ENCODE results near the gene TRIM67. TPM values are rescaled to one million over a fixed set of nuclear protein-coding genes. Genes with fewer than 3 reads are reported as not detected.

Gene TRIM67
- total RNA-seq = under 1 TPM in 1 of 2 donors, not detected in 1; 0.06 TPM
- polyA plus RNA-seq (ENCODE audit: insufficient read length in 6 of 6) = 1 to 10 TPM in 2 of 6 donors, under 1 TPM in 4; 0.35 to 1.5 (median 0.80) TPM
- long read RNA-seq, donor 1 = 0 reads
- long read RNA-seq, donor 2 = 0 reads
- long read RNA-seq, donor 3 = 0 reads
- long read RNA-seq, donor 4 = 0 reads
- long read RNA-seq, donor 5 = 0 reads
- long read RNA-seq, donor 6 = 0 reads
- long read RNA-seq, donor 7, full-length matches to known transcripts = 1 of 1 reads
- long read RNA-seq, donor 7, partial matches to known transcripts = 0 of 1 reads
- long read RNA-seq, donor 7, other reads (novel, unspliced or antisense) = 0 of 1 reads
- long read RNA-seq, donor 8 = 0 reads
- long read RNA-seq, donor 9 = 0 reads
- long read RNA-seq, donor 10 = 0 reads
- long read RNA-seq, donor 11, partial matches to known transcripts = 51 of 56 reads
- long read RNA-seq, donor 11, other reads (novel, unspliced or antisense) = 5 of 56 reads
- long read RNA-seq, donor 12 = 0 reads

DNA sequence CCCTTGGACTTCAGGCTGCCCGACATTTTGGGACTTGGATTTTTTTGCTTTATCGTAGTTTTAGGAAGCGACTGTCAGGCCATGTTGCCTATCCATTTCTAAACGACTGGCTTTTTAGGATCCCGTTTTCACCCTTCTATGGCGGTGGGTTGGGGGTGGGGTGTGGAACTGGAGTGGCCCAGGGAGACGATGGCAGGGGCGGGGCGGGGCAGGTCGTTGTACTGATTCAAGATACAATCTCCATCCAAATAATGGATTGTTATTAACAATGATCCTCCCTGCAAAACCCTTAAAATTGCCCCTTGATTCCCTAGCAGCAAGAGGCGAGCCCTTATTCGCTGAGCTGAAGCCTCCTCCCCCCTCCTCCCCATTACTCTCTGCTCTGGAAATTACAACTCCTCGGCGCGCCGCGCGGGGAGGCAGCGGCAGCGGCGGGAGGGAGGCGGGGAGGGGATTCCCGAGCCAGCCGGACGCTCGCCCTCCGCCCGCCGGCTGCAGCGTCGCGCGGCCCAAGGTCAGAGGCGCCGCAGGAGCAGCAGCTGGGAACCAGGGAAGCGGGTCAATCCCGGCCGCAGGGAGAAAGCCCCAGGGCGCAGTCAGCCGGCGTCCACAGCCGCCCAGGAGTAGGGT is at the start of gene TRIM67:
TSS of gene TRIM67 (plus strand) at position 392 of the 630 bp plus-strand sequence. CDS start 912 bp downstream, outside the sequence.
- H3K9me3 ChIP-seq = no peaks in the 10 kb centered on the region
- DNase-seq = peak in 1 of 4 donors; percentile 58
- TF ChIP-seq, protein P1, sequence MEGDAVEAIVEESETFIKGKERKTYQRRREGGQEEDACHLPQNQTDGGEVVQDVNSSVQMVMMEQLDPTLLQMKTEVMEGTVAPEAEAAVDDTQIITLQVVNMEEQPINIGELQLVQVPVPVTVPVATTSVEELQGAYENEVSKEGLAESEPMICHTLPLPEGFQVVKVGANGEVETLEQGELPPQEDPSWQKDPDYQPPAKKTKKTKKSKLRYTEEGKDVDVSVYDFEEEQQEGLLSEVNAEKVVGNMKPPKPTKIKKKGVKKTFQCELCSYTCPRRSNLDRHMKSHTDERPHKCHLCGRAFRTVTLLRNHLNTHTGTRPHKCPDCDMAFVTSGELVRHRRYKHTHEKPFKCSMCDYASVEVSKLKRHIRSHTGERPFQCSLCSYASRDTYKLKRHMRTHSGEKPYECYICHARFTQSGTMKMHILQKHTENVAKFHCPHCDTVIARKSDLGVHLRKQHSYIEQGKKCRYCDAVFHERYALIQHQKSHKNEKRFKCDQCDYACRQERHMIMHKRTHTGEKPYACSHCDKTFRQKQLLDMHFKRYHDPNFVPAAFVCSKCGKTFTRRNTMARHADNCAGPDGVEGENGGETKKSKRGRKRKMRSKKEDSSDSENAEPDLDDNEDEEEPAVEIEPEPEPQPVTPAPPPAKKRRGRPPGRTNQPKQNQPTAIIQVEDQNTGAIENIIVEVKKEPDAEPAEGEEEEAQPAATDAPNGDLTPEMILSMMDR (IDR thresholded peaks at IDR 0.05) = no peak
- H3K27ac ChIP-seq = no peak within 1 kb of the TSS
- peaks cover 50 to 98% of the 10 kb centered on the region in 2 donors for H3K27me3 ChIP-seq
- peak within 1 kb of the TSS; percentile 21 to 26 for H3K4me3 ChIP-seq
- H3K4me1 ChIP-seq = peaks cover 11 to 30% of the 10 kb centered on the region in 2 donors
- no peaks in the 10 kb centered on the region for H3K36me3 ChIP-seq
- ATAC-seq = peak; percentile 55
- intact Hi-C loops (cut with DNase I) = no loop called here

DNA sequence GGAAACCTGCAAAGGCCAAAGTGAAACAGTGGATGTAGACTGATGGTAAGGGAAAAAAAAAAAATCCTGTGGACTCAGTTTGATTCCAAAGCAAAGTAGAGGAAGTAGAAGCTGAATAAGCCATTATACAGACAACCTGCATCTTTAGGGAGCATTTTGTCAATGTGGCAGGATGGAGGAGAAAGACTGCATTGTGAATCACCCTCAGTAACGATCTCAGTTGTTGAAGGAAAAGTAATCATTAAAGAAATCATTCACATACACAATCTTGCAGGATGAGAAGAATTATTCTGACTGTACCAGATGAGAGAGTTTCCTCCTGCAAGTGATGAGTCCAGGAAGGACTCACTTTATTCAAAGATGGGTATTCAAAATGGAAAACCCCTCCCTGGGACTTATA is 45.1 kb upstream of the TRIM67 start:
- no peak overlapping the region for H3K27ac ChIP-seq
- no peaks in the 10 kb centered on the region for H3K27me3 ChIP-seq
- DNase-seq (no peak), ATAC-seq (no peak)
- H3K4me3 ChIP-seq = no peak overlapping the region
- intact Hi-C loops (cut with DNase I) = no loop called here
- no peaks in the 10 kb centered on the region for H3K4me1 ChIP-seq
- TF ChIP-seq, protein P1 (IDR thresholded peaks at IDR 0.05) = no peak
- H3K9me3 ChIP-seq = peaks cover 0 to 21% of the 10 kb centered on the region in 2 donors
- no peaks in the 10 kb centered on the region for H3K36me3 ChIP-seq

DNA sequence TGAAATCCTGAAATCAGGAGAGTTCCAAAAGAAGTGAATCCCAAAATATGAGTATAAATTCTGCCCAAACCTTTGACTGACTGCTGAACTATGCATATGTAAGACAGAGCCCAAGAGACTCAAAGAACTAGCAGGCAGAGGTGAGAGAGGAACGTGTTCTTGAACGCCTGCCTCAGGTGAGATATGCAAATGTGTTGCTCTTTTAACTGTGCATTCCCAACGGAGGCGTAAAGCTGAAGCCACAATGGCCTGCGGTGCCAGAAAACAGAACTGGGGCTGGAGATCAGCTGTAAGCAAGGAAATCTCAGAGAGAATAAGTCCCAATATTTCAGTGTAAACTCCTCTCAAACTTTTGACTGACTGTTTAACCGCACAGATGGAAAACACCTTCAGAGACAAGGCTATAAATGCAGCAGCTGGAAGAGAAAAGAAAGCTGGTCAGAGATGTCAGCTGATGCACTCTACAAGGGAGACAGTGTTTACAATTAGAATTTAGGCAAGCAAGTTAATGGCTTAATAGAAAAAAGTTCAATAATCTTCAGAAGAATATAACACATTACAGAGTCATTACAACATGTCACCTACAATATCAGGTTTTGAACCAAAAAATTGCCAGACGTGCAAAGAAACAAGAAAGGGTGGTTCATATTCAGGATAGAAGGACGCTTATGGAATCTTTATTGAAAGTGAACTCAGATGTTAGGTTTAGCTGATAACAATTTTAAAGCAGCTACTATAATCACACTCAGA is 43.0 kb upstream of the TRIM67 start:
- no peaks in the 10 kb centered on the region for H3K36me3 ChIP-seq
- H3K9me3 ChIP-seq = peaks cover 0 to 18% of the 10 kb centered on the region in 2 donors
- DNase-seq (no peak), ATAC-seq (no peak)
- no peak overlapping the region for H3K4me3 ChIP-seq
- intact Hi-C loops (cut with DNase I) = no loop called here
- TF ChIP-seq, protein P1 (IDR thresholded peaks at IDR 0.05) = no peak
- no peaks in the 10 kb centered on the region for H3K4me1 ChIP-seq
- no peak overlapping the region for H3K27ac ChIP-seq
- H3K27me3 ChIP-seq = no peaks in the 10 kb centered on the region

DNA sequence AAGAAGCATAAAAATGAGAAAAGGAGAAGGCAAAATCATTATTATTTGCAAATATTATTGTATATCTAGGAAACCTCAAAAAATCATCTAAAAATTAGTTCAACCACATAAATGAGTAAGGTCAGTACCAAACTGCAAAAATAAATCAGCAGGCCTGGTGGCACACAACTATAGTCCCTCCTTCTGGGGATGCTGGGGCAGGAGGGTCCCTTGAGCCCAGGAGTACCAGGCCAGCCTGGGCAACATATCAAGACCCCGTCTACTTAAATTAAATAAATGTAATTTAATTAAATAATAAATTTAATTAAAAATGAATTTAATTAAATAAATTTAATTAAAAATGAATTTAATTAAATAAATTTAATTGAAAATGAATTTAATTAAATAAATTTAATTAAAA is 40.3 kb upstream of the TRIM67 start:
- H3K4me1 ChIP-seq = no peaks in the 10 kb centered on the region
- no peak for DNase-seq
- H3K27me3 ChIP-seq = no peaks in the 10 kb centered on the region
- H3K4me3 ChIP-seq = no peak overlapping the region
- H3K27ac ChIP-seq = no peak overlapping the region
- ATAC-seq = no peak
- H3K36me3 ChIP-seq = no peaks in the 10 kb centered on the region
- H3K9me3 ChIP-seq = peaks cover 0 to 18% of the 10 kb centered on the region in 2 donors
- intact Hi-C loops (cut with DNase I) = no loop called here
- TF ChIP-seq, protein P1 (IDR thresholded peaks at IDR 0.05) = no peak
